NCI-H2081 (cell line): ENCODE data around the gene ARL5C.
A peak's percentile ranks its signal among the peaks of the same experiment; 100 is the strongest.
"Not testable (repeated sequence)": the region's sequence is repeated elsewhere in the genome, so short reads cannot be mapped to it uniquely, and the experiment has no call there.

Source experiments
- DNase-seq, 2 experiments: peaks; one replicate each; lab custom pipeline; 2025; lab: John Stamatoyannopoulos, UW

Gene ARL5C

DNA sequence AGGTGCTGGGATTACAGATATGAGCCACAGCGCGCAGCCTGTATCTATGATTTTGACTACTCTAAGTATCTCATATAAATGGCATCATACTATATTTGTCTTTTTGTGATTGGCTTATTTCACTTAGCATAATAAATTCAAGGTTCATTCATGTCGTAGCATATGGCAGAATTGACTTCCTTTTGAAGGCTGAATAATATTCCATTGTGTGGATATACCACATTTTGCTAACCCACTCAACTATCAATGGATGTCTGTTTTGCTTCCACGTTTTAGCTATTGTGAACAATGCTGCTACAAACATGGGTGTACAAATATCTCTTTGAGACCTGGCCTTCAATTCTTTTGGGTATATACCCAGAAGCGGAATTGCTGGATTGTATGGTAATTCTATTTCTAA is 24.7 kb downstream of the ARL5C start:
- no peak for DNase-seq

DNA sequence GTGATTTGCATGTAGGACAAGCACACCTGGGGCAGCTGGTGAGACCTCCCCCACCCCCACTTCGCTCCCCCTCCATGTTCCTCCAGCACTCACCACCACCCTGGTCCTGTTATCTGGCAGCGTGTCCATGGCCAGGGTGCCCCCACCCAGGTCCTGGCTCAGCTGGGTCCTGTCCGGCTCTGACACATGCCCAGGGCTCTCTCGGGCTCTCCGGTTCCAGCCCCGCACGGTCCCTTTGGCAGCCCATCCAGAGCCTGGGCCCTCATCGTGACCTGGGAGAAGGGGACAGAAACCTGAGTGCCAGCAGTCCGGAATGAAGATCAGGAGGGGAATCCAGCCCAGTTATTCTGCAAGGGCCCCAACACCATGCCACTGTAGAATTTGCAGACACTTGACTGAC is 26.4 kb downstream of the ARL5C start:
- DNase-seq, result no peak

DNA sequence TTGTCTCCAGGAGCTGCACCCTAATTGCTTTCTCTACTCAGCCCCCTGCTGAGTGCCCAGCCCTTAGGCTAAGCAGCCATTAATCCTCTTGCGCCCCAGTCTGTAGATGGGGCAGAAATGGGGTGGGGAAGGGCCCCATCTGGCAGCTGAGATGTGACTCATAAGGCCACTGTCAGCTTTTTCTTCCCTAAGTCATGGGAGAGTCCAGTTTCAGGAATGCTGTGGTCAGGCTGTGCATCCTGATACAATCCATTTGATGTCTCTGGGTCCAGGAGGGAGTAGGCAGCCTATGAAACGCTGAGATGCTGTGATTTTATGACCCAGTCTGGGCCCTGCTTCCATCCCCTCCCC is 26.8 kb downstream of the ARL5C start:
- DNase-seq, result no peak

DNA sequence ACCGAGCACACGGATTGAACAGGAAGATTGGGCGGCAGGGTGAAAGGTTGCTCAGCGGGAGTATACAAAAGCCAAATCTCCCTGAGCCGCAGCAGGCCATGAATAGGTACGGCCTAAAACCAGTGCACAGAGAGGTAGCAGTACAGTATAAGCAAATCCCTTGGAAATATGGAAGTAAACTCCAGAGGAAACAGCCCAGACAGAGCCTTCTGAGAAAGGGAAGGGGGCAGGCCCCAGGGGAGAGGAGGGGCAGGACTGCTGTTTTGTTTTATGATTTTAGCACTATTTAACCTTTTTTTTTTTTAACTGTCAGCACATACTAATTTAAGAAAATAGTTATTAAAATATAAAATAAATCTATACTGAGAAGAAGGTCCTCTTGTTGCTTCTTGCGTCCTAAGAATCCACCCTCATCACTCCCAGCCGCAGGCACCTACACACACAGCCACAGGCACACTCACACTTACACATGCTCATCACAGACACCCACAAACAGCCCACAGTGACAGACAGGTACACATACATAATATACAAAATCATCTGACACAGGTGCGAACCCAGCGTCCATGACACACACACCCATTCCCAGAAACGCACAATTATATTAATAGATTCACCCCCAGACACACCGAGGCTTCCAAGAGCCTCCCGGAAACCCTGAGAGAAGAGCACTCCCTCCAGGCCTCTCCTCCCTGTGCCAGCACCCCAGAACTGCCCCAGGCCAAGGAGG is 27.4 kb downstream of the ARL5C start:
- DNase-seq, result no peak

DNA sequence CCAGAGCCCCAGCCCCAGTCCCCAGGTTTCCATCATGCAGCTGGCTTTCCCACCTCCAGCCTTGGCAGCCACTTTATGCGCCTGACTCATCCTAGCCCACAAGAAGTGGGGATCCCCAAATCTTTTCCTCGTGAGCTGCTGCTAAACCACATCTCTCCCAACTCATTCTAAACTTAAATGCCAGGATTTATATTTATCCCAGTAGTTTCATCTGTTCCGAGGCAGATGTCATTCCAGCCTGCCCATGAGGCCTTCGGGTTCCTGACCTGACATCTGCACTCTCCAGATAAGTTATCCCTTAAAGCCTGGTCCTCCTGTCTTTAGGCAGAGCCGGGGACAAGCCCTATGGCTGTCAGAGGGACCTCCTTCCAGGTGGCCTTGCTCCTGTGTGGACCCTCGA is 31.1 kb downstream of the ARL5C start:
- DNase-seq, result no peak

DNA sequence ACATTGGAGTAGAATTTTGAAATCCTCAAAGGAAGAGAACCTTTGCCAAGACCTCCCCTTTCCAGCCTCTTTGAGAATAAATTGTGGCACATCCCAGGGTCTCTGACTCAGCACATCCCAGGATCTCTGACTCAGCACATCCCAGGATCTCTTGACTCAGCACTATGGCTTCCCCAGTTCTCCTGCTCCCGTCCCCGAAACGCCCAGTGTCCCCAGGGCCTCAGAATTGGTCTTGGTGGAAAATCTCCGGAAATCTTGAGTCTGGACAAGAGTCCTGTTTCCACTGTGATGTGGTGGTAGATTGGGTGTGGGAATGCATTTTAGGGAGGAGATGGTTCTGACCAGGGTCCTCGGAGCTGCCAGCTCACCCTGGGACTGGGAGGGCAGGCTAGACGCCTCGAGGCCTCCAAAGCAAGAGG is 33.8 kb downstream of the ARL5C start:
- no peak for DNase-seq

DNA sequence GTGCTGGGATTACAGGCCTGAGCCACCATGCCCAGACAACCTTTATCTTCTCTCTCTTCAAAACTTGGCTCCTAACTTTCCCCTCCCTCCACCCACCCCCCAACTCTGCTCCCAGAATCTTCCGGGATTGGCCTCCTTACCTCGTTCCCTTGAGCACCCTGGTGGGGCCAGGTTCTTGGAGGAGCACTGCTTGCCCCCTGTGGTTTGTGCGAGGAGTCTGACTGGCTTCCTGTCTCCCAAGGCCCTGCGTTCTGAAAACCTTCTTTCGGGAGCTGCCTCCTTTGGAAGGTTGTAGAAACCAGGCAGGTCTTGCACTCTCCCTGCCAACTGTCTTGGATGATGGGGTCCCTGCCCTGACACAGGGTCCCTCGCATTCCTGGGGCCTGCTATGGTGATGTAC is 34.3 kb downstream of the ARL5C start:
- no peak for DNase-seq

DNA sequence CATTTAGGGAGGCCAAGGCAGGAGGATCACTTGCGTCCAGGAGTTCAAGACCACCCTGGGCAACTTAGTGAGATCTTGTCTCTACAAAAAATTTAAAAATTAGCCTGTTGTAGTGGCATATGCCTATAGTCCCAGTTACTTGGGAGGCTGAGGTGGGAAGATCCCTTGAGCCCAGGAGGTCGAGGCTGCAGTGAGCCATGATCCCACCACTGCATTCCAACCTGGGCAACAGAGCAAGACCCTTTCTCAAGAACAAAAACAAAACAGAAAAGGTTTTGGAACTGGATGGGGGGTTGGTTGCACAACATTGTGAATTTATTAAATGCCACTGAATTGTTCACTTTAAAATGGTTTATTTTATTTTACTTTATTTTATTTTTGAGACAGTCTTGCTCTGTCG is 35.8 kb downstream of the ARL5C start:
- no peak for DNase-seq

DNA sequence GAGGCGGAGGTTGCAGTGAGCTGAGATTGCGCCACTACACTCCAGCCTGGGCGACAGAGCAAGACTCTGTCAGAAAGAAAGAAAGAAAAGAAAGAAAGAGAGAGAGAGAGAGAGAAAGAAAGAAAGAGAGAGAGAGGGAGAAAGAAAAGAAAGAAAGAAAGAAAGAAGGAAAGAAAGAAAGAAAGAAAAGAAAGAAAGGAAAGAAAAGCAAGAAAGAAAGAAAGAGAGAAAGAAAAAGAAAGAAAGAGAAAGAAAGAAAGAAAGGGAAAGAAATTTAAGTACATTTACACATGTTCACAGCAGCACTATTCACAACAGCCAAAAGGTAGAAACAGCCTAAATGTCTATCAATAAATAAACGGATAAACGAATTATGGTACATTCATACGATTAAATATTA is 36.4 kb downstream of the ARL5C start:
- DNase-seq, result not testable (repeated sequence)

DNA sequence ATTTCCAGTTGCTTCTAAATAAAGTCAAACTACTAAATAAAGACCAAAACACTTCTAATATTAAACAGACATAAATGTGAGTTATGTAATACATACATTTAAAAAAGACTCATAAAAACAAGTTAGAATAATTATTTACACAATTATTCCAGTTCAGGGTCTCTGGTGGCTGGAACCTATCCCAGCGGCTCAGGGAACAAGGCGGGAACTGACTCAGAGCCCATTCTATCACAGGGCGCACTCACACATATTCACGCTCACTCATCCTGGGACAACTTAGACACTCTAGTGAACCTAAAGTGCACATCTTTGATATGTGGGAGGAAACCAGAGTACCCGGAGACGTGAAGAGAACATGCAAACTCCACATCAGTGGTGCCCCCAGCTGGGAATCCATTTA is 39.5 kb downstream of the ARL5C start:
- no peak for DNase-seq

DNA sequence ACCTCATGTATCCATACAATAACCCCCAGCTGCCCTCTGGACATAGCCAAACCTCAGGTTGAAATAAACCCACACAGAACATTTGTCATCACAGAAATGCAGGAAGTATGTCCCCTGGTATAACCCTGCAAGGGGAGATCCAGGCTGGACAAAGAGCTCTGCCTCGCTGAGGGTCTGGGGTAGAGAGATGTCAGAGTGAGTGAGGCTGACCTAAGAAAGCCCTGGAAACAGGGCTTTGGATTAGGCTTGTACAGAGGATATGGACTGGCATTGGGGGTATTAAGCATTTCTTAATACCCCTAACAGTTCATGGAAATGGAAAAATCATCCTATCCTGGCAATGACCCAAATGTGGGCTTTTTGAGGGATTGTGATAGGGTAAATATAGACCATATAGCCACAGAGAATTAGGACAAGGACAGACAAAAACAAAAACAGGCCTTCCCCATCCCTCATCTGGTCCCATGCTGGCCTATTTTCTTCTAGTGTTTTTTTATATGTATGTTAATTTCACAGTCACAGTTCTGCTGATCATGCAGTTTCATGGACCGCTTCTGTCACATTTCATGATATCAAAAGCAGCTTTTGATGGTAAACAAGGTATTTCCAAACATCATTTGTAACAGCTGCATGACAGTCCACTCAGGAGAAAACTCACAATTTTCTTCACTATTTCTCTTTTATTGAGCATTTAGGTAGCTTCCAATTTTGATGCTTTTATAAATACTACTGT is 40.7 kb downstream of the ARL5C start:
- no peak for DNase-seq

DNA sequence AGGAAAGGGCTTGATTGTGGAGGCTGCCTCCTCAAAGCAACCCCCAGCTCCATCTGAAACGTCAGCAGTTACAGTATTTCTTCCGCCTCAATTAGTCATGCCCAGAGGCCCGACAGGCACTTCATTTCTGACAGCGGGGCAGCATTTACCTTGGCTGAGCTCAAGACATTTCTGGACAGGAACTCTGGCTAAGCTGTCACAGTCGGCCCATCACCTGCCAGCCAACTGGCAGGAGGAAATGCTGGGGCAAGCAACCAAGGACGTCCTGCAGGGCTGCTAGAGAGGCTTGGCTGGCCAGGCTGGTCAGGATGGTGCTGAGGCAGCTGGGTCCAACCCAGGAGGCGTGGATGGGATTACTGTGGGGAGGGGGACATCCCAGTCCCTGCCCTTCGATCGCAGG is 42.3 kb downstream of the ARL5C start:
- peak in 1 of 2 experiments; percentile 30 for DNase-seq

DNA sequence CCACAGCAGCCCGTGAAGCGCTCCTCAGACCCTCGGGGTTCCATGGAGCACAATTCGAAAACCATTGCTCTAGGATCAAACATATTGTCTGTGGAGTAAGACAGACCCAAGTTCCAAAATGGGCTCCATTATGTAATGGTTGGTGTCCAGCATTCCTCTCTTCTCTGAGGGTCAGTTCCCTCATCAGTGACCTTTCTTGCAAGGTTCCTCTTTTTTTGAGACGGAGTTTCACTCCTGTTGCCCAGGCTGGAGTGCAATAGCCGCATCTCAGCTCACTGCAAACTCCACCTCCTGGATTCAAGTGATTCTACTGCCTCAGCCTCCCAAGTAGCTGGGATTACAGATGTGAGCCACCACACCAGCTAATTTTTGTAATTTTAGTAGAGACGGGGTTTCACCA is 43.0 kb downstream of the ARL5C start:
- no peak for DNase-seq

DNA sequence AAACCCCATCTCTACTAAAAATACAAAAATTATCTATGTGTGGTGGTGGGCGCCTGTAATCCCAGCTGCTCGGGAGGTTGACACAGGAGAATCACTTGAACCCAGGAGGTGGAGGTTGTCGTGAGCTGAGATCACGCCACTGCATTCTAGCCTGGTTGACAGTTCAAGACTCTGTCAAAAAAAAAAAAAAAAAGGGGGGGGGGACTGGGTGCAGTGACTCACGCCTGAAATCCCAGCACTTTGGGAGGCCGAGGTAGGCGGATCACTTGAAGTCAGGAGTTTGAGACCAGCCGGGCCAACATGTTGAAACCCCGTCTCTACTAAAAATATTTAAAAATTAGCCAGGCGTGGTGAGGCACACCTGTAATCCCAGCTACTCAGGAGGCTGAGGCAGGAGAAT is 44.0 kb downstream of the ARL5C start:
- not testable (repeated sequence) for DNase-seq

DNA sequence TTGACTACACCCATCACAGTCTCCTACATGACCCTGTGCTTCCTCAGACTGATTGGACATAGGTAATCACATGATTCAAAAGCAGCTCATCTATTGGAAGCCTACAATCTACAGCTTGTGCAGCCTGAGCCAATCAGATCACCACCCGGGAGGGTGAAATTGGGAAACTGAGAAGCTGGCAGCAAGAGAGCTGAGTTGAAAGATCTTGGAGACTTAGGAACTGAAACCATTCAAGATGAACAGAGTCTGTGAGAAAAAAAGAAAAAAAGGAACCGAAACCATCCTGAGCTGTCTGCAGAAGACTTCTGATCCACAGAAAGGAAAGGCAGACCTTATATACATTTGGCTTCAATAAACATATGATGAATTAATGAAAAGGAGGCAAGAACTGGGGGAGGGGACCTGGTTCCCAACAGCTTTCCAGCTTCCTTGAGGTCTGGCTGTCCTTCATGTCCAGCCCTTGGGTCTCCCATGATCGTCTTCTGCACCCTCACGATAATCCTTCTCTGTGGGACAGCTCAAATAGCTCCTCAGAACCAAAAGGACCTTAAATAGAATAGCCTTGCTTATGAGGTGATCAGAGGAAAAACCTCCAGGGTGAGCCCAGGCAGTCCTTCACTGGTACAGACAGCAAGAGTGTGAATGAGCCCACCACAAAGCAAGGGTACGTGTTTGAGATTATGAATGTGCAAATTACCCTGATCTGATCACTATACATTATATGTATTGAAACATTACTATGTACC is 47.1 kb downstream of the ARL5C start:
- no peak for DNase-seq

DNA sequence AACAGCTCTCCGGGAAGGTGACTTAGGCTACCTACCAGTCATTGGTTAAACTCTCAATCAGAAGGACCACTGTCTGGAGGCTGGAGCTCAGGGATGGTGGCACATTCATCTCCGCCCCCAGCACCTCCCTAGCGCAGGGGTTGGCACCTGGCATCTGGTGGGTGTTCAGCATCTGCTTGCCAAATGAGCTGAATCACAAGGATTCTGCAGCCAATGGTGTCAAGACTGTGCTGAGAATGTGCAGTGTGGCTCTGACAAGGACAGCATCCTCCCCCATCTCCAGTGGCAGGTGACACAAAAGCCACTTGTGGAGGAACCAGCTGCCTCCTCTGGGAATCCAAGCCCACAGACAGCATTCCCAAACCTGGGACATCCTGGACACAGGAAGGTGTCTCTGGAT is 49.7 kb downstream of the ARL5C start:
- no peak for DNase-seq

DNA sequence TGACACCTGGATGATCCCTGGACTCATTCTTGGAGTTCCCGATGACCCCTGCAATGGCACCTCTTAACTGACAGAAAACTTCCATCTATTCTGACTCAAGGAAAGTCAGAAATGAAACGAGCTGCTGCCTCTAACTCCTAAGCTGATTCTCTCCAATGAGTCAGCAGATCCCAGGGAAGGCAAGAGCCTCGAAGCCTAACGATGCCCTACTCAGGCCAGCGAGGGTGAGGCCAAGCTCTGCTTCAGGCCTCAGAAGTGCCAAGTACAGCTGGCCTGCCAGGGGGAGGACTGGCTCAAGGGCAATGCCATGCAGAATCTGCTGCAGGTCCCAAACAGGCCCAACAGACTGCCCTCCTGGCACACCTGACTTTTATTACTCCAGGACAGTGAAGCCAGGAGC is 50.8 kb downstream of the ARL5C start:
- DNase-seq, result no peak

DNA sequence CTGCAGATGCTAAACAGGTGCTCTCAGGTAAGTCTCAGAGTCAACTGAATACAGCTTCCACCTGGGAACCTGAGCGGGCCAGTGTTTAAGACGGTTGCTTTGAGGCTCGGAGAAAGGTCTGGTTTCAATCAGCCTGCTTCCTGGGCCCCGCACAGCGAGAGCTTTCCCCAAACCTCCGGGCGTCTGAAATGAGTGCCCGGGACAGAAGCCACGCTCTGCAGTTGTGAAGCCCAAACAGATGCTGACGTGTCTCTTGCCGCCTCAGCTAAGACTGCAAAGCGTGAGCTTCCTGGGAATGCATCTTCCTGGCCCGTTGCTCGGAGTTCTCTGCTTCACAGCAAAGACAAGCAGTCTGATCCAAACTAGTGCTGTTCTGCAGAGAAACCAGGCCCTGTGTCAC is 51.2 kb downstream of the ARL5C start:
- no peak for DNase-seq

DNA sequence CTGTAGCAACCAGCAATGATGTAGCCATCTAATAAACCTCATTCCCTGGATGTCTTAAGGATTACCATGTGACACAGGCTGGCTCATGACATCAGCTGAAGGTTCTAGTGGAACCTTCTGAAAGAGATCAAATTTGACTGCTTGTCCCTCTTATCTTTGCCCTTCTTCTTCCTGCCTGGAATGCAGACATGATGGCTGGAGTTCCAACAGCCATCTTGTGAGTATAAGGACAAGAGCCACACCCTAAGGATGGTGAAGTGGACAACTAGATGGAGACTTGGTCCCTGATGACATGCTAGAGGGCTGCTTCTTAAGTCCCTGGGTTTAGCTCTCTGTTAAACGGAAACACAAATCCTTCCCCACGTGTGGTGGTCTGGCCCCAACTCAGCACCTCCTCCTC is 52.1 kb downstream of the ARL5C start:
- no peak for DNase-seq

DNA sequence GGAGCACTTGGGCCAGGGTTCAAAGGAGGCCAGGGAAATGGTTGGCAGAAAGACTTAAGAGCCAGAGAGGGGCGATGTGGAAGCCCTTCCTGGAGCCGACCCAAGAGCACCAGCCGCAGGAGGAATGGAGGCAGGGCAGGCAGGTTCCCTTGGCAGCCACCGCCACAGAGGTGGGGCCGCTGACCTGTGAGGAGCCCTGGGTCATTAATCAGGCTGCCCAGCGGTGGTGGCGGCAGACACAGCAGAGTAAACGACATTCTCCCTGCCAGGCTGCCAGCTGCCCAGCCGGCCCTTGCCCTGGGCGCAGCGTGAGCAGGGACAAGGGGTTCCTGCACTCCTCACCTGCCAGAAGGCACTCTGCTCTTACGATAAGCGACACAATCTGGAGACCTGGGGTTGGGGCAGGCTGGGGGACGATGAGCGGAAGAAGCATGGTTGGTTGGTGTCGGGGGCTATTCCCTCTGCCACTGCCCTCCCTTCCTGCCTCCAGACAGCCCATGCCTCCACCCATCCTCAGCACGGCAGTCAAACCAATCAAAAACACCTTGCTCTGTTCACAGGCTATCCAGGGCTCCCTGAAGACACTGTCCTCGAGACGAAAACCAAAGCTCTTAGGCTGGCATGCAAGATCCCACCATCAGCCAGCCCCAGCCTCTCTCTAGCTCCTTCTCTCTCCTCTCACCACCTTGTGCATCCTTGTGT is 55.4 kb downstream of the ARL5C start:
- peak in 1 of 2 experiments; percentile 36 for DNase-seq

DNA sequence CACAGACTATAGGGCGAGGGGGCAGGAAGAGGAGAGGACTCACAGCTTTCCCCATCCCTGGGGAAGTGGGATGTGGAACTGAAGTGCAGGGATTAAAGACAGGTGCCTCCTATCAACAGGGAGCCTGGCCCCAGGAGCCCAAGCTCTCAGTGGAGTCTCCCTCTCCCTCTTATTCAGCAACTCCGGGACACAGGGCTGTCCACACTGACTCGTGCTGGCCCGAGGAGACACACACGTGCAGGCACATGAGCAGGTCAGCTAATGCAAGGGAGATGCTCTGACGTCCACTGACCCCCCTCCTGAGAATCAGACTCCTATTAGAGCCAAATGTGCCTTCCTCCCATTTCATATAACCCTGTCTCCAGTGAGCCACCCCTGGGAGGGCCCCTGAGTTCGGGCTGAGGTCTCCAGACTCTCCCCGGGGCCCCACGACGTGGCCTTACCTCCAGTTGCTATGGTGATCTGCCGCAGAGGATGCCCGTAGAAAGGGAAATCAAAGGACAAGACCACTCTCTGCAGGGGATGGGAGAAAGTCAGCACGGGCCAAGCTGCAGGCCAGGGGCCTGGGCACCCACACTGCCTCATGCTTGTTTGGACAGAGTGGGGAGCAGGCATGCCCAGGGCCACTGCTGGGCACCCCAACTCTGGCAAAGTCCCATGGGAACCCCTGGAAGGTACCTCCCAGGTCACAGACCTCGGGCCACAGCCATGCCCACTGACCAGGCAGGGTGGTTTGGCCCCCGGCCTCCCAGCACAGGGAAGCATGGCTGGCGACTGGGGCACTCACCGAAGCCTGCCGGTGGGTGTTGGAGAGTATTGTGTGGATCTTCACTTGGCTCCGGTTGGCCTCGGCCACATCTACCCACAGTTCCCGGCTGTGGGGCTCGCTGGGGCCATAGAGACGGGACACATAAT is 57.2 kb downstream of the ARL5C start:
- DNase-seq, result no peak
